Stimulated activated CD4-positive, alpha-beta T cell treated with anti-CD3 and anti-CD28 coated beads, Interleukin-12 subunit alpha, Interleukin-12 subunit beta, amount 100 ng/mL, for 48 hours (primary cell): ENCODE data around the gene CHST12.
"Not testable (repeated sequence)": the region's sequence is repeated elsewhere in the genome, so short reads cannot be mapped to it uniquely, and the experiment has no call there.

Experiments
- DNase-seq, 3 donors: peaks; one replicate each; pipeline ENCODE4 v3.0.0-alpha.2; 2020; ENCODE audit warnings: low read depth in 2 of 3, low spot score in 1 of 3

The CHST12 gene

DNA sequence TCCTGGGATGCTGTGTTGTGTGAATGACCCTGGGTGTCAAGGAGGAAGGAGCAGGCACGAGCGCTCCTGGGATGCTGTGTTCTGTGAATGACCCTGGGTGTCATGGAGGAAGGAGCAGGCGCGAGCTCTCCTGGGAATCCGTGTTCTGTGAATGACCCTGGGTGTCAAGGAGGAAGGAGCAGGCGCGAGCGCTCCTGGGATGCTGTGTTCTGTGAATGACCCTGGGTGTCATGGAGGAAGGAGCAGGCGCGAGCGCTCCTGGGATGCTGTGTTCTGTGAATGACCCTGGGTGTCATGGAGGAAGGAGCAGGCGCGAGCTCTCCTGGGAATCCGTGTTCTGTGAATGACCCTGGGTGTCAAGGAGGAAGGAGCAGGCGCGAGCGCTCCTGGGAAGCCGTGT lies 25.9 kb upstream of the CHST12 start:
- DNase-seq: not testable (repeated sequence)

DNA sequence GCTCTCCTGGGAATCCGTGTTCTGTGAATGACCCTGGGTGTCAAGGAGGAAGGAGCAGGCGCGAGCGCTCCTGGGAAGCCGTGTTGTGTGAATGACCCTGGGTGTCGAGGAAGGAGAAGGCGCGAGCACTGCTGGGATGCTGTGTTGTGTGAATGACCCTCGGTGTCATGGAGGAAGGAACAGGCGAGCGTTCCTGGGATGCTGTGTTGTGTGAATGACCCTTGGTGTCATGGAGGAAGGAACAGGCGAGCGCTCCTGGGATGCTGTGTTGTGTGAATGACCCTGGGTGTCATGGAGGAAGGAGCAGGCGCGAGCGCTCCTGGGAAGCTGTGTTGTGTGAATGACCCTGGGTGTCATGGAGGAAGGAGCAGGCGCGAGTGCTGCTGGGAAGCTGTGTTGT lies 25.3 kb upstream of the CHST12 start:
- DNase-seq: not testable (repeated sequence)

DNA sequence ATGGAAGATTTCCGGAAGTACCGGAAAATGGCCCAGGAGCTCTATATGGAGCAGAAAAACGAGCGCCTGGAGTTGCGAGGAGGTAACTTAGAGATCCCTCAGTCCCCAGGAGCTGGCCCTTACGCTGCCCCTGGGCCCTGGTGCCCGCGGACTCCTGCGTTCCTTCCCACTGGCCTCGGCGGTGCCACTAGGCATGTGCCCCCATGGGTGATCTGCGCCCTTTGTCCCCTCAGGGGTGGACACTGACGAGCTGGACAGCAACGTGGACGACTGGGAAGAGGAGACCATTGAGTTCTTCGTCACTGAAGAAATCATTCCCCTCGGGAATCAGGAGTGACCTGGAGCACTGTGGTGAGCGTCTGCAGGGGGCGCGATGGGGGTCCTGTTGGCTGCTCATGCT lies 24.2 kb upstream of the CHST12 start:
- no peak for DNase-seq

DNA sequence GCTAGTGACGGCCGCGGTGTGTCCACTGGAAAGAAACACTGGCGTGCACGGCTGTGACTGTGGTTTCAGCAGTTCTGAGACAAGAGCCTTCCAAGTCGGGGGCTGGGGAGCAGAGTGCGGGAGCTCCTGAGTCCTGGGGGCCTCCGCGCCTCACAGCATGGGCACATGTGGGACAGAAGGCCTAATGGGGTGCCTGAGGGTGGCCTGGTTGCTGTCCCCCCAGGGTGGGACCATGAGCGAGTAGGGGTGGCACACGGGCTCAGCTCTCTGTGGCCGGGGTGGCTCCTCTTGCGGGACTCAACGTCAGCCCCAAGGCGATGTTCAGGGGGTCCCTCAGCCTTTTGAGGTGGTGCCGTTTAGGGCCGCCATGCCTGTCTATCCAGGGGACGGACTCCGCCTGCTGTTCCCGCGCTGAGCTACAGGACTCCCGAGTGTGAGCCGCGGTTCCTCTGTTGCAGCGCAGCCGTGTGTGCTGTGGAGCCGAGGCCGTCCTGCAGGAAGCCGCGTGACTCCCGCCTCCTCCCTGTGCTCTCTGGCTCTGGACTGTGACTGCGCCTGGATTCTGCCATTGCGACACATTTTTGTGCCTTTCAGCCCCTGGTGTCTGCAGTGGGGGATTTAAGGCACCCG lies 23.5 kb upstream of the CHST12 start:
- DNase-seq: no peak

DNA sequence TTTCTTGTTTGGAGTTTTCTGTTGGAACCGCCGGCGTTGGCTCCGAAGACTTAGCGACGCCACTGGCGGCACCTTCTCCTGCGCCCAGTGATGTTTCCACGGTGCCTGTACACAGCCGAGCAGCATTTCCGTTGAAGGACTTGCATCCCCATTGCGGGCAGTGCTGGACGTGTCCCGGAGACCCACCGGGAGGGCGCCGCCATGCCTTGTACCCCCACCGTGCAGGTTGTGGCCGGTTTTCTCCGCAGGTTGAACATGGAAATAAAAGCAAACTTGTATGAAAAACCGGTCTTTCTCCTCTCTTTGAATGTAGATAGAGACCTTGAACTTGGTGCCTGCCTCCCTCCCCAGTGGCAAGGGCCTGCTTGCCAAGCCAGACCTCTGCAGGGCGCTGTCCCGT lies 22.9 kb upstream of the CHST12 start:
- DNase-seq: no peak

DNA sequence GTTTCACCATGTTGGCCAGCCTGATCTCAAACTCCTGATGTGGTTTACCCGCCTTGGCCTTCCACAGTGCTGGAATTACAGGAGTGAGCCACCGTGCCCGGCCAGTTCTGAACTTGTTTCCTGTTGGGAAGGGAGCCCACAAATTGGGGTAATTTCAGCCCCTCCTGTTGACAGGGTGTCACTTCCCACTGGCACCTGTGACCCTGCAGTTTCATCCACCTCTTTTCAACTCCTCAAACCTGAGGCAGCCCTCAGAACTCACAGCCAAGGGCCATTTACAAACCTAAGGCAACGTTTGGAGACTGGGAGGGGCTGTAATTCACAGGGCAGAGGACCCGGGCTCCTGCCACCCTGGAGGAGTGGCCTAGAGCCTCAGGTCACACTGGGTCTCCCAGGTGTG lies 22.2 kb upstream of the CHST12 start:
- DNase-seq: no peak

DNA sequence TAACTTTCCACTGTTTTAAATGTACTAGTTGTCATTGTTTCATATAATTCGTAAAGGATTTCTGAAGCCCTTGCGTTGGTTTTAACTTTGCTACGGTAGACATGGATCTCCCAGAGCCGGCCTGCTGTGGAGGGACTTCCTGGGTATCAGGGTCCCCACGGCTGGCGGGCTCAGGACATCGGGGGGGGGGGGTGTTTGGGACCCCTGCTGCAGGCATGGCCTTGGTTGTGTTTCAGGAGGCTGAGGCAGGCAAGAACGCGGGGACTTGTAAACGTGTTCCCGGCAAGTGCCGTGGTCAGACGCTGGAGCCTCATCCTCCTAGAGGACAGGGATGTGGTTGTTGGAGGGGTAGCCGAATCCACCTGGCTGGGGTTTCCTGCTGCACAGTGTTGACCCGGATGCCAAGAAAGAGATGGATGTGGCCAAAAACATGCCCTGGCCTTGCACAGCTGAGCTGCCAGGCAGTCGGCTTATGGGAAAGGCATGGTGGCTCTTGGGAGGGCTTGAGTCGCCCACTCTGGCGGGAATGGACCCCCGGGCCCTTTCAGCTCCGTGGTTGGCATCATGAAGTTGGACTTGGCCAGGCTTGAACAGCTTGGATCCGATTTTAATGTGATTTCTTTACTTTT lies 21.4 kb upstream of the CHST12 start:
- DNase-seq: no peak

DNA sequence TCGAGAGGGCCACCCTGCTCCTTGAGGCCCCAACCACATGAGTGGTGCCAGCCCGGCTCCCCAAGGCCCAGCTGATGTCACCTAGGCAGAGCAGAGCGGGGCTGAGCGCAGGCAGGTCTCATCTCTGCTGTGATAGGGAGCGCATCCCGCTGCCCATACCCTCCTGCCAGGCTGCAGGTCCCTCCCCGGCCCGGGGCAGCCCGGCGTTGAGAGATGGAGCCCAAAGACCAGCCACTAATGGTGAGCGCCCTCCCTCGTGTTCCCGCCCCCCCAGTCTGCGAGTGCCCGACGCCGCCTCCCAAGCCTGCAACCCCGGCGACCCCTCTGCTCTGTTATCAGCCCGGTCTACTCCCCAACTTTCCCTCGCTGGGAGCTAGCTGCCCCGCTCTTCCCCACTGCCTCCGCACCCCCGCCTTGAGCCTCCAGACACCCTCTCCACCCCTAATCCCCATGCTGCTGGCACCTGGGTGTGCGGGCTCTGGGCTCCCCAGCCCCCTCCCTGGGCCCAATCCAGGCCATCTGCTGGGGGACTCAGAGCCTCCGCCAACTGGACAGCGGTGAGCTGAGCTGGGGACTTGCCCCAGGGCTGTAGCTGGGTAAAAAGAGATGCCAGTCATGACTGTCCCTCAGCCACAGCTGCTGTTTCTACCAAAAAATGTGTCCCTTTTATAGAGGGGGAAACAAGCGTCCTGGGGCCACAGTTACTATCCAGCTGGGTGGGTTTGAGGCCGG lies 19.7 kb upstream of the CHST12 start:
- DNase-seq: no peak

DNA sequence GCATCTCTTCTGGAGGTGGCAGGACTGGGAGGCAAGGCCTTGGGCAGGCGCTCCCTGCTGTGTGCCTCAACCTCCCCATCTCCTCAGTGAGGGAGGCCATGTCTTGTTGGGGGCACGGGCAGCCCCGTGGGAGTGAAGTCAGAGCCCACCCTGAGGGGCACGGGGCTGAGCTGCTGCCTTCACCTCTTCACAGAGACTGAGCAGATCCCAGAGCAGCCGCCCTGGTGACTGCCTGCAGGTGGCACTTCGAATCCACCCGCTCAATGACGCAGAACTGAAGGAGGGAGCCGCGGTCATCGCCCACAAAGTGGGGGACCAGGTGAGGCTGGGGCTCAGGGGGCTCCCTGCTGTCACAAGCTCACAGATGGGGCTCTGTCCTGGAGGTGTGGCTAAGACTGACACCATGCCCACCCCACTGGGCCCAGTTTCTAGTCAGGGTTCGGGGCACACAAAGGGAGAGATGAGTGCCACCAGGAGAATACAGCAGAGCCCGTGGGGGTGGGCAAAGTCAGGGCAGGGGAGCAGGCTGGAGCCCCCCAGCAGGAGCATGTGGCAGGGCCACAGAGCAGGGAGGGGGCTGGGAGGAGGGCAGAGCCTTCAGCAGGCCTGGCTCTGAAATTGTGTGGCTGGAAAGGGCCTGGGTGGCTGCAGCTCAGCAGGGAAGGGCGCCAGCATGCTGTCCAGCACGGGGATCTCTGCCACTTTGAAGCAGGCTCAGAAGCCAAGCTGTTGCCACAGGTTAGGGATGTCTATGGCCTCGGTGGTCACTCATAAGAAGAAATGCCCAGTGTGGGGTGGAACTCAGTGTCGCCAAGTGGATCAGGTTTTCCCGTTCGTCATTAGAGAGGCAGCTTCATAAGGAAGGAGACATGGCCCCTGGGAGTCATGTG lies 18.8 kb upstream of the CHST12 start:
- no peak for DNase-seq

DNA sequence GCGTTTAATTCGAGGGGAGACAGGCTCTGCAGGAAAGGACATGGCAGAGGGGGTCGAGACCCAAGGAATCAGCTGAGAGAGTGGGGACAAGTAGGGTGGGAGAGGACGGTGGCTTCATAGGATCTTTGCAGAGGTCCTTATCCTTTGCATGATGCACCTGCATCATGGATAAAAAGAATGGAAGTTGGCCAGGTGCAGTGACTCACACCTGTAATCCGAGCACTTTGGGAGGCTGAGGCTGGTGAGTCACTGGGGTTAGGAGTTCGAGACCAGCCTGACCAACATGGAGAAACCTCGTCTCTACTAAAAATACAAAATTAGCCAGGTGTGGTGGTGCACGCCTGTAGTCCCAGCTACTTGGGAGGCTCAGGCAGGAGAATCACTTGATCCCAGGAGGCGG lies 17.3 kb upstream of the CHST12 start:
- DNase-seq: not testable (repeated sequence)

DNA sequence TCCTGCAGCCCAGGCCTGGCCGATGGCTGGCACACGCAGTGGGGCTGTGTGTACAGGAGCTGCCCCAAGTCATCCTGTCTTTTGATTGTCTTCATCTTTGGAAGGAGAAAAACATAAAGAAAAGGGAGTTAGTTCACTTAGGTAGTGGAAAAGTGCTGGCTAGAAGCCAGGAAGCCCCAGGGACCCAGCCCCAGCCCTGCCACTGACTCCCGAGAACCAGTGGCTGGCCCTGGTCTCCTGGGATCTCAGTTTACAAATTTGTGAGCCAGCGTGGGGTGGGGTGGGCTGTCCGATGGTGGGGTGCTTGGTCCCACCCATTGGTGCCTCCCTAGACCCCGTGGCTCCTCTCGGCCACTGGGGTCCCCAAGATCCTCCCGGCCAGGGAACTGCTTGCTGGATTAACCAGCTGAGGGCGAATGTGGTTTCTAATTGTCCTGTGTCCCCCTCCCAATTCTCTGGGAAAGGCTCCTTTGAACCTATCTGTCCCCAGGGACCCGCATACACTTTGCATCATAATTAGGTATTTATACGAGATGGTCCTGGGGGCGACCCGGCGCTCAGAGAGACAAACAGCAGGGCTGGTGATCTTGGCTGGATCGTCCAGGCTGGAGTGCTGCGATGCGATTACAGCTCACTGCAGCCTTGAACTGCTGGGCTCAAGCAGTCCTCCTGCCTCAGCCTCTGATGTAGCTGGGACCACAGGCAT lies 16.3 kb upstream of the CHST12 start:
- no peak for DNase-seq

DNA sequence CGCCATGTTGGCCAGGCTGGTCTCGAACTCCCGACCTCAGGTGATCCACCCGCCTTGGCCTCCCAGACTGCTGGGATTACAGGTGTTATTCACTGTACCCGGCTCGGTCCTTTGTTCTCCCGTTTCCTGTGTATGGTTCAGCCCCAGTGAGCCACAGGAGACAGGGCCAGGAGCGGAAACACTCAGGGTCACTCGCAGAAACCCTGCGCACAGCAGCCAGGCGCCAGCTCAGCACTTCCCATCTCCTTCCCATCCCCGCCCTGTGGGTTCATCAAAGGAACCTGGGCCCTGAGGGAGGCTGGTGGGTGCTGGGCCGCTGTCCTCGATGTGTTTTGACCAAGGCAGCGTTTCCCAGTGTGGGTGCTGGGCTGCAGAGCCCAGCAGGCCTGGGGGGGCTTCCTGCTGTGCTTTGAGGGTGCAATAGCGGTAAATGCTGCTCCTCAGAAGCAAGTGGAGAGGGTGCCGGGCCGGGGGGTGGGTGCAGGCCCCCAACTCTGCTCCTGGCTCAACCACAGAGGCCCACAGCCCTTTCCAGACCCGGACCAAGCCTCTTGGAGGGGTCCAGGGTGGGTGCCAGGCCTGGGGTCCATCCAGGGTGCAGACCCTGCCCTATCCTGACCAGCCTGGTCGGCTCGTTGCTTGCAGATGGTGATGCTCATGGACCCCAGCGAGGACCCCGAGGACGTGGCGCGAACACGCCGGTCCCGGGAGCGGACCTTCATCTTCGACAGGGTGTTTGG lies 15.3 kb upstream of the CHST12 start:
- no peak for DNase-seq

DNA sequence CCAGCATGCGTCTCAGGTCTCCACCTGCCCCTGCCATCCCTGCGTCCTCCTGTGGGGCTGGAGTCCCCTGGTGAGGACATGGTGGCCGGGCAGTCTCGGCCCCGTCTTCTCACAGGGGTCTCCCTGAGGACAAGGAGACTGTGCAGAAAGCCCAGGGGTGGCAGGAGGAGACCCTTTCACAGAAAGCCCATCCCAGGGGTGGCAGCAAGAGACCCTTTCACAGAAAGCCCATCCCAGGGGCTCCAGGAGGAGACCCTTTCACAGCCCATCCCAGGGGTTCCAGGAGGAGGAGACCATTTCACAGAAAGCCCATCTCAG lies 14.8 kb upstream of the CHST12 start:
- no peak for DNase-seq

DNA sequence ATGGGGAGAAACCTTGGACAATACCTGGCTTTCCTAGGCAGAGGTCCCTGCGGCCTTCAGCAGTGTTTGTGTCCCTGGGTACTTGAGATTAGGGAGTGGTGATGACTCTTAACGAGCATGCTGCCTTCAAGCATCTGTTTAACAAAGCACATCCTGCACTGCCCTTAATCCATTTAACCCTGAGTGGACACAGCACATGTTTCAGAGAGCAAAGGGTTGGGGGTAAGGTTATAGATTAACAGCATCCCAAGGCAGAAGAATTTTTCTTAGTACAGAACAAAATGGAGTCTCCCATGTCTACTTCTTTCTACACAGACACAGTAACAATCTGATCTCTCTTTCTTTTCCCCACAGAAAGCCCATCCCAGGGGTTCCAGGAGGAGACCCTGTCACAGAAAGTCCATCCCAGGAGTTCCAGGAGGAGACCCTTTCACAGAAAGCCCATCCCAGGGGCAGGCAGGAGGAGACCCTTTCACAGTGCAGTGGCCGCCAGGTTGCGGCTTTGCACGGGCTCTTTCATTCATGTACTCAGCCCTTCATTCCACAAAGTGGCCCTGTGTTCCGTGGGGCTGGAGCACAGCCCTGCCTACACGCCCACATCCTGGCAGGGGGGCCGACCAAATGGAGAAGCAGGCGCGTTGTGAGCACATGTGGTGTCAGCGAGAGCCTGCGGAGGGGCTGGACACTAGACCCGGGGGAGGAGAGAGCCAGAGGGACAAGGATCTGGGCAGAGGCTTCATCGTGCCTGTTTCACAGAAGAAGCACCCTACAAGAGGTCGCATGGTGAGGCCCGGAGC lies 13.2 kb upstream of the CHST12 start:
- not testable (repeated sequence) for DNase-seq

DNA sequence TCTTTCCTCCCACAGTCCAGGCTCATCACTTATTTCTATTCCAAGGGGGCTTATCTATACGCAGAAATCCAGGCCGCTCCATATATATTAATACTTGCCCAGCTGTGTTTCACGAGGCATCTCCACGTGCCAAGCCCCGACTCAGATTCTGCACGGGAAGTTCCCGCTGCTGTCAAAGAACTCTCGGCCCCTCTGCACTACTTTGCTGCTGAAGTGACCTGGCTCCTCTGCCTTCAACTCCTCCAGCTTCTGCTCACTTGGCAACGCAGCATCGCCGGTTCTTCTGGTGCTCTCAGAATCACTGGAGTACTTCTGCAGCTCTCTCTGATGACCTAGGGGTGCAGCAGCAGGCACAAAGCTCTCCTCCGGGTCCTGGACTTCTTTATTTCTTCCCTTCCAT lies 9.7 kb upstream of the CHST12 start:
- no peak for DNase-seq

DNA sequence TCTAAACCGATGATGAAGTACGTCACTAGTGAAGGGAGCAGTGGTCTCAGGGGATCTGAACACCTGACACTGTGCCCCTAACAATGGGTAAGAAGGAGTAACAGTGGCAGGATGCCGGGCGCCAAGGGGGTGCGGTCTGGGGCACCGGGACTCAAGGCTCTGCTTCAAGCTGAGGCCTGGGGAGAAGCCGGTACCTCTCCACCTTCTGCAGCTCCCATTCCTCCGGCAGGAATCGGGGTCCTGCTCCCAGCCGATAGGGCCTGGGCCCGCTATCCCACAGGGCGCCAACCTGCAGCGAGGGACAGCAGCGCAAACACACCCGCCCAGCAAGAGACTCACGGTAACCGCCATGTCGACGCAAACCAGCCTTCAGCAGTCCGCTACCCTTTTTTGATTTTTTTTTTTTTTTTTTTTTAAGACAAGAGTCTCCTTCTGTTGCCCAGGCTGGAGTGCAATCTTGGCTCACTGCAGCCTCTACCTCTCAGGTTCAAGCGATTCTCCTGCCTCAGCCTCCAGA lies 8.8 kb upstream of the CHST12 start:
- no peak for DNase-seq

DNA sequence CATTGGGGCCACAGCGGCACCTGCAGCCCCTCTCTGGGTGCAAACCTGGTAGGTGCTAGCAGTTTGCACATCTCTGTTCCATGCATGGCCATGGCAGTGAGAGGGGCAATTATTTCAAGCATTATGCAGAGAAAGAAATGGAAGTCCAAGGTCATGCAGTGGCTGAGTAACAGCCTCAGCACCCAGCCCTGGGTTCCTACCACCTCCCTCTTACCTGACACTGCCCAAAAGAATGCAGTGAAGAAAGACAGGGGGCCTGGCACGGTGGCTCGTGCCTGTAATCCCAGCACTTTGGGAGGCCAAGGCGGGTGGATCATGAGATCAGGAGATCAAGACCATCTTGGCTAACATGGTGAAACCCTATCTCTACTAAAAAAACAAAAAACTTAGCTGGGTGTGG lies 4.9 kb upstream of the CHST12 start:
- no peak for DNase-seq

DNA sequence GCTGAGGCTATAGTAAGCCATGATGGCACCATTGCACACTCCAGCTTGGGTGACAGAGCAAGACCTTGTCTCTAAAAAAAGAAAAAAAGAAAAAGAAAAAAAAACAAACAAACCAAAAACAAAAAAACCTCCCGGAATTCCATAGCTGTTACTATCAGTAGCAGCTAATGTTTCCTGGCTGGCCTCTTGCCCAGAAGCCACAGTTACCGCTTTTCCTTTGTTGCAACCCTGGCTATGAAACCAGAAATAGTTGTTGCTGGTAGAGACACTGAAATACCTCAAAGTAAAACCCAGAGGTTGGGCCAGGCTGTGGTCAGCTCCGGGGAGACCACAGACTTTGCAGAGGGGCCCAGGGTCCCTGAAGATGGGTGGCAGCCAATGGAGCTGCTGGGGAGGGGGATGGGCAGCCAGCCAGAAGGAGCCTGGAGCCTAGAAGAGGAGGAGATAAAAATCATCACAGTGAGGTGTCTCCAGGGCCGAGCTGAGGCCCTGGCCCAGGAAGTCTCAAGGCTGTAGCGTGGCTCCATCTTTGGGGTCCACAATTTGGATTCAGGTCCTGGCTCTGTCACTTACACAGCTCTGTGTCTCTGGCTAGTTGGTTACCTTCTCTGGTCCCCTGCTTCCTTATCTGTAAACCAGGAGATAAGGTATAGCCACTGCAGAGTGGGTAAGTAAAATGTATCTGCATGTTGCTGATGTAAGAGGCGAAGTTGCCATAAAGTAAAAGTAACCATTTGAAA lies 3.4 kb upstream of the CHST12 start:
- DNase-seq: no peak

DNA sequence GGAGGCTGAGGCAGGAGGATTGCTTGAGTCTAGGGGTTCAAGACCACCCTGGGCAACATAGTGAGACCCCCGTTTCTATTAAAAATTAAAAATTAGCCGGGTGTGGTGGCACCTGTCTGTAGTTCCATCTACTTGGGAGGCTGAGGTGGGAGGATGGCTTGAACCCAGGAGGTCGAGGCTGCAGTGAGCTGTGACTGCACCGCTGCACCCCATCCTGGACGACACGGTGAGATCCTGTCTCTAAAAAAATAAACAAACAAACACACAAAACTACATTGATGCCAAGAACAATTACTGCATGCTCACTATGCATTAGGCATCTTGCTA lies 761 bp upstream of the CHST12 start:
- no peak for DNase-seq
